ENCODE results near the gene PHLDA3.

DNA sequence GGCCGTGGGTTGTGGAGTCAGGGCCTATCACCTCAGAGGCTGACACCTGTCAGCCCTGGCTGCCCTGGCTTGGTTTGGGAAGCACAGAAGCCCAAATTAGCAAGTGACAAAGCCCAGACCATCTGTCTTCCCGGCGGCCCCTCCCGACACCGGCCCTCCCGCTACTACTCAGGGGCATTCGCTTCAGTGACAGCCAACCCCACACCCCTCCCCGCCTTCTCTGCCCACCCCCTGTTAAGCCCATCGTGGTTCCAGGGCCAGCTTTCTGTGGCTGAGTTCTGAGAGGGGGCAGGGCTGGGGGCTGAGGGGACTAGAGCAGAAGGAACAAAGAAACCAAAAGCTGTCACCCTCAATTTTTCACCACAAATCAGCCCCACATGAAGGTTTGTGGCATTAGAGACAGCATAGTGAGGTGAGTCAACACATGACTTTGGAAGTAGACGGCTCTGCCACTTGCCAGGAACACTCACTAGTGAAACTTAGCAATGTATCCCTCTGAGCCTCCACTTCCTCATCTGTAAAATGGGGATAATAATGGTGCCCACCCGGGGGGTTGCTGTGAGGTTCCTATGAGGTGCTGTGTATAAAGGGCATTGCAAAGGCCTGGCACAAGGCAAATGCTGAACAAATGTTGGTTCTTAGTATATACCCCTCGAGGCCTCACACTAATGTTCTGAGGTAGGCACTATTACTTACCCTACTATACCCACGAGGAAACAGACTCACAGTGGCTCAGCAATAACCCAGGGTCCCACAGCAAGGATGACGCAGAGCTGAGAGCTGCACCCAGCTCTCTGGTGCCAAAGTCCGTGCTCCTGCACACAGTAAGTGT, 42.3 kb downstream of the PHLDA3 start:
- TF ChIP-seq, protein P1, sequence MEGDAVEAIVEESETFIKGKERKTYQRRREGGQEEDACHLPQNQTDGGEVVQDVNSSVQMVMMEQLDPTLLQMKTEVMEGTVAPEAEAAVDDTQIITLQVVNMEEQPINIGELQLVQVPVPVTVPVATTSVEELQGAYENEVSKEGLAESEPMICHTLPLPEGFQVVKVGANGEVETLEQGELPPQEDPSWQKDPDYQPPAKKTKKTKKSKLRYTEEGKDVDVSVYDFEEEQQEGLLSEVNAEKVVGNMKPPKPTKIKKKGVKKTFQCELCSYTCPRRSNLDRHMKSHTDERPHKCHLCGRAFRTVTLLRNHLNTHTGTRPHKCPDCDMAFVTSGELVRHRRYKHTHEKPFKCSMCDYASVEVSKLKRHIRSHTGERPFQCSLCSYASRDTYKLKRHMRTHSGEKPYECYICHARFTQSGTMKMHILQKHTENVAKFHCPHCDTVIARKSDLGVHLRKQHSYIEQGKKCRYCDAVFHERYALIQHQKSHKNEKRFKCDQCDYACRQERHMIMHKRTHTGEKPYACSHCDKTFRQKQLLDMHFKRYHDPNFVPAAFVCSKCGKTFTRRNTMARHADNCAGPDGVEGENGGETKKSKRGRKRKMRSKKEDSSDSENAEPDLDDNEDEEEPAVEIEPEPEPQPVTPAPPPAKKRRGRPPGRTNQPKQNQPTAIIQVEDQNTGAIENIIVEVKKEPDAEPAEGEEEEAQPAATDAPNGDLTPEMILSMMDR (conservative IDR thresholded peaks at IDR 0.05 in 1 of 2, IDR thresholded peaks at IDR 0.05 in 1 of 2; ENCODE audit: extremely low read depth in 1 of 2, insufficient read depth in 1 of 2, low read depth in 1 of 2, low read length in 2 of 2) = no peak
- no peak for TF ChIP-seq EZH2 (IDR thresholded peaks at IDR 0.05; ENCODE audit: borderline replicate concordance, low read length)

Measured in mammary epithelial cell (primary cell).